Karpas-422 (cell line): Measurements from ENCODE around the gene METTL27. TPM values are rescaled to one million over a fixed set of nuclear protein-coding genes. Genes with fewer than 3 reads are reported as not detected.
"Not testable (repeated sequence)": the region's sequence is repeated elsewhere in the genome, so short reads cannot be mapped to it uniquely, and the experiment has no call there.

Experiments
- DNase-seq: peaks from one replicate; pipeline ENCODE4 v3.0.0-alpha.2; 2015
- H2AFZ ChIP-seq: fragments of 200-600 bp; sonication (generic); 2 replicates; pipeline ENCODE4 v1.6.1; 2014; ENCODE audit warnings: antibody characterized with exemption, low read length, mixed read lengths
- H3K27ac ChIP-seq: fragments of 200-600 bp; sonication (generic); 2 replicates; pipeline ENCODE4 v1.5.1; 2014; ENCODE audit warnings: mild to moderate bottlenecking, low read length, moderate library complexity
- H3K27me3 ChIP-seq: fragments of 200-600 bp; sonication (generic); 2 replicates; pipeline ENCODE4 v1.6.1; 2014; ENCODE audit warnings: low read length, mixed read lengths
- H3K36me3 ChIP-seq: fragments of 200-600 bp; sonication (generic); 2 replicates; pipeline ENCODE4 v1.6.1; 2014; ENCODE audit warnings: low read length, mixed read lengths; ENCODE audit not compliant: insufficient read depth
- H3K4me1 ChIP-seq: fragments of 200-600 bp; sonication (generic); 2 replicates; pipeline ENCODE4 v1.6.1; 2014; ENCODE audit warnings: mild to moderate bottlenecking, low read length, mixed read lengths
- H3K4me2 ChIP-seq: fragments of 200-600 bp; sonication (generic); 2 replicates; pipeline ENCODE4 v1.6.1; 2014; ENCODE audit warnings: low read length, low read depth, mild to moderate bottlenecking; ENCODE audit not compliant: poor library complexity, severe bottlenecking
- H3K4me3 ChIP-seq: fragments of 200-600 bp; sonication (generic); 2 replicates; pipeline ENCODE4 v1.5.1; 2014; ENCODE audit warnings: mild to moderate bottlenecking, antibody characterized with exemption, low read length, mixed read lengths
- H3K79me2 ChIP-seq: fragments of 200-600 bp; sonication (generic); 2 replicates; pipeline ENCODE4 v1.6.1; 2014; ENCODE audit warnings: mild to moderate bottlenecking, low read length, mixed read lengths
- H3K9ac ChIP-seq: fragments of 200-600 bp; sonication (generic); 2 replicates; pipeline ENCODE4 v1.6.0; 2014; ENCODE audit warnings: low read length
- H3K9me2 ChIP-seq: fragments of 200-600 bp; sonication (generic), shearing (Covaris generic); replicated peaks from 2 replicates; pipeline ENCODE4 v1.6.0; 2014; ENCODE audit warnings: mild to moderate bottlenecking, low read length, moderate library complexity; ENCODE audit not compliant: insufficient read depth
- H3K9me3 ChIP-seq: fragments of 300-700, 200-600 bp; sonication (generic); 2 replicates; pipeline ENCODE4 v1.6.1; 2014; ENCODE audit warnings: low read length, mixed read lengths
- H4K20me1 ChIP-seq: fragments of 200-600 bp; sonication (generic); 2 replicates; pipeline ENCODE4 v1.6.1; 2014; ENCODE audit warnings: mild to moderate bottlenecking, antibody characterized with exemption, low read length, low read depth; ENCODE audit not compliant: insufficient read depth
- total RNA-seq: library from RNA; depleted of rRNA; stranded (reverse); fragments of >200 nt; shearing (Covaris generic); gene quantifications from 2 replicates; pipeline ENCODE4 v1.2.3, GENCODE V29; 2014; ENCODE audit warnings: low replicate concordance

The METTL27 gene
- total RNA-seq, 1 experiment from 2014 or later = not detected

- no peak overlapping the region for H3K4me2 ChIP-seq
- H3K9ac ChIP-seq = no peak overlapping the region
- no peak overlapping the region for H2AFZ ChIP-seq
- H3K27me3 ChIP-seq = no peaks in the 10 kb centered on the region
- no peaks in the 10 kb centered on the region for H3K36me3 ChIP-seq
- no peak overlapping the region for H3K27ac ChIP-seq
- no peaks in the 10 kb centered on the region for H3K9me3 ChIP-seq
- no peaks in the 10 kb centered on the region for H4K20me1 ChIP-seq
- H3K4me3 ChIP-seq = no peak overlapping the region
- H3K79me2 ChIP-seq = no peaks in the 10 kb centered on the region
- no peaks in the 10 kb centered on the region for H3K9me2 ChIP-seq
- peaks cover 4% of the 10 kb centered on the region for H3K4me1 ChIP-seq
- no peak for DNase-seq
Observed at GRCh38 chr7:73844848-73845460, 2.6 kb upstream of the METTL27 start.

- Histone ChIP-seq H3K4me2 (no peak overlapping the region), H3K27ac (no peak overlapping the region), H2AFZ (no peak overlapping the region), H3K4me3 (no peak overlapping the region), H3K9me3 (no peaks in the 10 kb centered on the region), H3K79me2 (no peaks in the 10 kb centered on the region), H3K36me3 (no peaks in the 10 kb centered on the region), H3K9ac (no peak overlapping the region), H3K27me3 (no peaks in the 10 kb centered on the region), H3K4me1 (peaks cover 4% of the 10 kb centered on the region), H3K9me2 (no peaks in the 10 kb centered on the region), H4K20me1 (no peaks in the 10 kb centered on the region)
- no peak for DNase-seq
Observed at GRCh38 chr7:73844131-73844547, 1.8 kb upstream of the METTL27 start.

- Histone ChIP-seq H3K27ac (no peak overlapping the region), H3K4me3 (no peak overlapping the region; the same call in 1 of the 2 replicates), H4K20me1 (no peaks in the 10 kb centered on the region), H2AFZ (no peak overlapping the region), H3K4me2 (peak overlapping the region; percentile 54), H3K36me3 (no peaks in the 10 kb centered on the region), H3K9ac (no peak overlapping the region), H3K27me3 (no peaks in the 10 kb centered on the region), H3K9me2 (no peaks in the 10 kb centered on the region), H3K79me2 (no peaks in the 10 kb centered on the region), H3K4me1 (peaks cover 4% of the 10 kb centered on the region), H3K9me3 (no peaks in the 10 kb centered on the region)
- no peak for DNase-seq
Observed at GRCh38 chr7:73841689-73842066, 638 bp downstream of the METTL27 start.

GRCh38 chr7:73840715-73841379 lies 1.5 kb downstream of the METTL27 start:
- Histone ChIP-seq H3K9ac (no peak overlapping the region), H3K4me3 (no peak overlapping the region), H3K4me1 (peaks cover 4% of the 10 kb centered on the region), H4K20me1 (no peaks in the 10 kb centered on the region), H3K36me3 (no peaks in the 10 kb centered on the region), H2AFZ (no peak overlapping the region), H3K27me3 (no peaks in the 10 kb centered on the region), H3K4me2 (no peak overlapping the region), H3K79me2 (no peaks in the 10 kb centered on the region), H3K27ac (no peak overlapping the region), H3K9me3 (no peaks in the 10 kb centered on the region), H3K9me2 (no peaks in the 10 kb centered on the region)
- DNase-seq = no peak

GRCh38 chr7:73839743-73840714 lies 2.3 kb downstream of the METTL27 start:
- H3K79me2 ChIP-seq = no peaks in the 10 kb centered on the region
- no peak for DNase-seq
- H3K9me2 ChIP-seq = no peaks in the 10 kb centered on the region
- H3K36me3 ChIP-seq = no peaks in the 10 kb centered on the region
- no peak overlapping the region for H3K27ac ChIP-seq
- H3K4me1 ChIP-seq = peaks cover 4% of the 10 kb centered on the region
- no peak overlapping the region for H3K4me2 ChIP-seq
- H2AFZ ChIP-seq = no peak overlapping the region
- H4K20me1 ChIP-seq = no peaks in the 10 kb centered on the region
- no peaks in the 10 kb centered on the region for H3K27me3 ChIP-seq
- no peaks in the 10 kb centered on the region for H3K9me3 ChIP-seq
- no peak overlapping the region for H3K9ac ChIP-seq
- no peak overlapping the region for H3K4me3 ChIP-seq

GRCh38 chr7:73839290-73839689 lies 3.0 kb downstream of the METTL27 start:
- no peaks in the 10 kb centered on the region for H4K20me1 ChIP-seq
- no peak overlapping the region for H3K27ac ChIP-seq
- H3K9ac ChIP-seq = no peak overlapping the region
- no peaks in the 10 kb centered on the region for H3K79me2 ChIP-seq
- H3K9me3 ChIP-seq = no peaks in the 10 kb centered on the region
- no peaks in the 10 kb centered on the region for H3K9me2 ChIP-seq
- H2AFZ ChIP-seq = no peak overlapping the region
- no peak for DNase-seq
- H3K4me3 ChIP-seq = no peak overlapping the region
- H3K4me2 ChIP-seq = no peak overlapping the region
- no peaks in the 10 kb centered on the region for H3K36me3 ChIP-seq
- peaks cover 4% of the 10 kb centered on the region for H3K4me1 ChIP-seq
- H3K27me3 ChIP-seq = no peaks in the 10 kb centered on the region

- H3K9me3 ChIP-seq = no peaks in the 10 kb centered on the region
- H3K9ac ChIP-seq = no peak overlapping the region
- no peak overlapping the region for H2AFZ ChIP-seq
- peaks cover 4% of the 10 kb centered on the region for H3K4me1 ChIP-seq
- no peak for DNase-seq
- H3K4me3 ChIP-seq = no peak overlapping the region
- no peaks in the 10 kb centered on the region for H3K9me2 ChIP-seq
- no peaks in the 10 kb centered on the region for H3K79me2 ChIP-seq
- H3K4me2 ChIP-seq = no peak overlapping the region
- H3K36me3 ChIP-seq = no peaks in the 10 kb centered on the region
- H3K27ac ChIP-seq = no peak overlapping the region
- H4K20me1 ChIP-seq = no peaks in the 10 kb centered on the region
- no peaks in the 10 kb centered on the region for H3K27me3 ChIP-seq
Observed at GRCh38 chr7:73838642-73839041, 3.7 kb downstream of the METTL27 start.

GRCh38 chr7:73837167-73837566 lies 5.1 kb downstream of the METTL27 start:
- not testable (repeated sequence) for H3K9ac ChIP-seq, H3K27me3 ChIP-seq, H3K9me3 ChIP-seq, H3K36me3 ChIP-seq, H4K20me1 ChIP-seq, H2AFZ ChIP-seq, DNase-seq, H3K79me2 ChIP-seq, H3K9me2 ChIP-seq, H3K4me1 ChIP-seq, H3K4me3 ChIP-seq, H3K27ac ChIP-seq, H3K4me2 ChIP-seq
